ENCODE results near the gene ELF2.
"Not testable (repeated sequence)": the region's sequence is repeated elsewhere in the genome, so short reads cannot be mapped to it uniquely, and the experiment has no call there.

ELF2 gene

DNA sequence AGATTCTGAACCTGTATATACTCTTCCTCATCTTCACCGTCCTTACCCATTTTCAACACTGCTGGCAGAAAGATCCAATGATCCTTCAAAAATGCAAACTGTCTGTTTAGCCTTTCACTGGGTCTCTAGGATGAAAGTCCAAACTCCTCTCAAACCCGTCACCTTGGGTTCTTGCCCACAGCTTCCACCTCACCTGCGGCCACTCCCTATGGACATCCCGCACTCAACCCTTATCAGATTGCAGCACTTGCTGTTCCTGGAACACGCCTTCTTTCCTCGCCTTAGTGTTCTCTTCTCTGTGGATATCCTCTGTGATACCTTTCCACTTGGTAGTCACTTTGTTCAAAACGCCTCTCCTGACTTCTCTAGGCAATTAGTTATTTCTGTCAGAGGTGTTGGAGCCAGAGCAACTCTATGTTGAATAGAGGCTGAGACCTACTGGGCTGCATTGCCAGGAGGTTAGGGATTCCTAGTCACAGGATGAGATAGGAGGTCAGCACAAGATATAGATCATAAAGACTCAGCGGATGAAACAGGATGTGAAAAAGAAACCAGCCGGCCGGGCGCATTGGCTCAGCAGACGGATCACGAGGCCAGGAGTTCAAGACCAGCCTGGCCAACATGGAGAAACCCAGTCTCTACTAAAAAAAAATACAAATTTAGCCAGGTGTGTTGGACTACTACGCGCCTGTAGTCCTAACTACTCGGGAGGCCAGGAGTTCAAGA, 165.6 kb downstream of the ELF2 start:
- H3K4me3 ChIP-seq (ENCODE audit: low read length) = no peak overlapping the region
- TF ChIP-seq CTCF (IDR thresholded peaks at IDR 0.05; ENCODE audit: low read depth, low read length, poor library complexity, severe bottlenecking) = no peak
- TF ChIP-seq EZH2phosphoT487 (IDR thresholded peaks at IDR 0.05; ENCODE audit: borderline replicate concordance, low read length) = no peak
- peaks cover 8% of the 10 kb centered on the region for H3K79me2 ChIP-seq (ENCODE audit: control insufficient read depth, low read length)
- peaks cover 12% of the 10 kb centered on the region for H3K4me1 ChIP-seq (ENCODE audit: control insufficient read depth, low read length)
- no peak overlapping the region for H3K4me2 ChIP-seq (ENCODE audit: low read length)
- peaks cover 11% of the 10 kb centered on the region; the same call in 1 of the 2 replicates for H3K9me3 ChIP-seq (ENCODE audit: control insufficient read depth, insufficient read depth, low read length)
- H3K27me3 ChIP-seq (ENCODE audit: control insufficient read depth, low read length) = no peaks in the 10 kb centered on the region
- no peaks in the 10 kb centered on the region for H4K20me1 ChIP-seq (ENCODE audit: control insufficient read depth, insufficient read depth, low read depth, low read length)
- no peaks in the 10 kb centered on the region for H3F3A ChIP-seq (ENCODE audit: control insufficient read depth, insufficient read depth)
- no peaks in the 10 kb centered on the region for H3K36me3 ChIP-seq (ENCODE audit: control insufficient read depth, low read length)
- no peak overlapping the region for H3K27ac ChIP-seq (ENCODE audit: low read depth, low read length)
- no peaks in the 10 kb centered on the region for H3K9me2 ChIP-seq (replicated peaks; ENCODE audit: control insufficient read depth, low read length)

DNA sequence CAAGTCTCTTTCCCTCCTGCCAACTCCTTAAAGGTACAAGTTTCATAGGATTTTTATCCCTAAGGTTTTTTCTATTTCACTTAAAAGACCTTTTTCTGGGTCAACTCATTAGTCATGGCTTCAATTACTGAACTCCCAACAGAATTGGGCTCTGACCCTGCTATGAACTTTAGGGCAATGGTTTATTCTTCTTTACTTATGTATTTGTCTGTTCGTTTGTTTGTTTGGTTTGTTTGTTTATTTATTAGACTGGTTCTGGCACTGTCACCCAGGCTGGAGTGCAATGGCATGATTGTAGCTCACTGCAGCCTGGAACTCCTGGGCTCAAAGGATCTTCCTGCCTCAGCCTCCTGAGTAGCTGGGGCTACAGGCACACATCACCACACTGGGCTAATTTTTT, 167.3 kb downstream of the ELF2 start:
- TF ChIP-seq CTCF (IDR thresholded peaks at IDR 0.05; ENCODE audit: low read depth, low read length, poor library complexity, severe bottlenecking) (no peak), EZH2phosphoT487 (IDR thresholded peaks at IDR 0.05; ENCODE audit: borderline replicate concordance, low read length) (no peak)

GRCh38 chr4:139008278-139008677, 168.7 kb downstream of the ELF2 start:
- not testable (repeated sequence) for H3K4me3 ChIP-seq (ENCODE audit: low read length); H3K36me3 ChIP-seq (ENCODE audit: control insufficient read depth, low read length); H3K4me1 ChIP-seq (ENCODE audit: control insufficient read depth, low read length); H3K79me2 ChIP-seq (ENCODE audit: control insufficient read depth, low read length); H3K9me2 ChIP-seq (replicated peaks; ENCODE audit: control insufficient read depth, low read length); H3K4me2 ChIP-seq (ENCODE audit: low read length); H3K27ac ChIP-seq (ENCODE audit: low read depth, low read length); H4K20me1 ChIP-seq (ENCODE audit: control insufficient read depth, insufficient read depth, low read depth, low read length); H3K27me3 ChIP-seq (ENCODE audit: control insufficient read depth, low read length); H3F3A ChIP-seq (ENCODE audit: control insufficient read depth, insufficient read depth)
- peaks cover 11% of the 10 kb centered on the region; the same call in 1 of the 2 replicates for H3K9me3 ChIP-seq (ENCODE audit: control insufficient read depth, insufficient read depth, low read length)

More for the DNA sequence above, 167.3 kb downstream of the ELF2 start:
- Histone ChIP-seq H3F3A (ENCODE audit: control insufficient read depth, insufficient read depth) (no peaks in the 10 kb centered on the region), H3K9me2 (replicated peaks; ENCODE audit: control insufficient read depth, low read length) (no peaks in the 10 kb centered on the region), H3K27ac (ENCODE audit: low read depth, low read length) (no peak overlapping the region), H3K4me3 (ENCODE audit: low read length) (no peak overlapping the region), H3K27me3 (ENCODE audit: control insufficient read depth, low read length) (no peaks in the 10 kb centered on the region), H3K36me3 (ENCODE audit: control insufficient read depth, low read length) (no peaks in the 10 kb centered on the region), H3K4me1 (ENCODE audit: control insufficient read depth, low read length) (peaks cover 6% of the 10 kb centered on the region), H3K9me3 (ENCODE audit: control insufficient read depth, insufficient read depth, low read length) (peaks cover 11% of the 10 kb centered on the region; the same call in 1 of the 2 replicates), H3K4me2 (ENCODE audit: low read length) (no peak overlapping the region), H4K20me1 (ENCODE audit: control insufficient read depth, insufficient read depth, low read depth, low read length) (no peaks in the 10 kb centered on the region), H3K79me2 (ENCODE audit: control insufficient read depth, low read length) (no peaks in the 10 kb centered on the region)

DNA sequence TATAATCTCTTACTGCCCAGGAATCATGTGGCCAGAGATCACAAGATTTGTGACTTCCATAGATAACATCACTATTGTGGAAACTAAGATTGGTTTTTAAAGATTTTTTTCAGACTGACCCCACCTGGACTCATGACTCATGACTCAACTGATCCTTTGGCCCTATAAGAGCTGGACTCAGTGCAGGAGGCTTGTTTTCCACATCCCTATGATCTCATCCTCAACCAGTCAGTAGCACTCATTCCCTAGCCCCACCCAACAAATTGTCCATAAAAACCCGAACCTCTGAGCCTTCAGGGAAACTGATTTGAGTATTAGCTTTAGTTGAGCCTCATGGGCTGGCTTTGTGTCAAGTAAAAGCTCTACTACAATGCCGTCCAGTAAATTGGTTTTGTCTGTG, 169.4 kb downstream of the ELF2 start:
- Histone ChIP-seq H3K4me1 (ENCODE audit: control insufficient read depth, low read length) (peaks cover 4% of the 10 kb centered on the region), H3K27me3 (ENCODE audit: control insufficient read depth, low read length) (no peaks in the 10 kb centered on the region), H3F3A (ENCODE audit: control insufficient read depth, insufficient read depth) (no peaks in the 10 kb centered on the region), H4K20me1 (ENCODE audit: control insufficient read depth, insufficient read depth, low read depth, low read length) (no peaks in the 10 kb centered on the region), H3K4me2 (ENCODE audit: low read length) (no peak overlapping the region), H3K4me3 (ENCODE audit: low read length) (no peak overlapping the region), H3K79me2 (ENCODE audit: control insufficient read depth, low read length) (no peaks in the 10 kb centered on the region), H3K9me3 (ENCODE audit: control insufficient read depth, insufficient read depth, low read length) (peaks cover 11% of the 10 kb centered on the region; the same call in 1 of the 2 replicates), H3K36me3 (ENCODE audit: control insufficient read depth, low read length) (no peaks in the 10 kb centered on the region), H3K27ac (ENCODE audit: low read depth, low read length) (no peak overlapping the region), H3K9me2 (replicated peaks; ENCODE audit: control insufficient read depth, low read length) (no peaks in the 10 kb centered on the region)
- no peak for TF ChIP-seq EZH2phosphoT487 (IDR thresholded peaks at IDR 0.05; ENCODE audit: borderline replicate concordance, low read length)
- no peak for TF ChIP-seq CTCF (IDR thresholded peaks at IDR 0.05; ENCODE audit: low read depth, low read length, poor library complexity, severe bottlenecking)
